Upper lobe of left lung (tissue), 4 donors: ENCODE results near the gene MRPS33.

Experiments used
- POLR2A ChIP-seq, 4 donors: fragments of 450-650 bp; IDR thresholded peaks; one replicate each; pipeline ENCODE4 v1.5.1; 2016 to 2017; ENCODE audit warnings: antibody characterized with exemption in 4 of 4, mild to moderate bottlenecking in 2 of 4
- POLR2AphosphoS5 ChIP-seq, 2 donors: sonication (generic); formaldehyde crosslinking; IDR thresholded peaks; one replicate each; pipeline ENCODE4 v1.5.1; 2017; ENCODE audit warnings: antibody characterized with exemption in 2 of 2
- TF ChIP-seq, protein P1 (sequence below), 6 experiments: fragments of 450-650 bp in 4 of 6; fragments of 200-600 bp in 2 of 6; sonication (generic) in 2 of 6; IDR thresholded peaks; one replicate each; pipeline ENCODE4 v1.5.1; 2016 to 2019; ENCODE audit warnings: antibody characterized with exemption in 6 of 6

- TF ChIP-seq, protein P1, sequence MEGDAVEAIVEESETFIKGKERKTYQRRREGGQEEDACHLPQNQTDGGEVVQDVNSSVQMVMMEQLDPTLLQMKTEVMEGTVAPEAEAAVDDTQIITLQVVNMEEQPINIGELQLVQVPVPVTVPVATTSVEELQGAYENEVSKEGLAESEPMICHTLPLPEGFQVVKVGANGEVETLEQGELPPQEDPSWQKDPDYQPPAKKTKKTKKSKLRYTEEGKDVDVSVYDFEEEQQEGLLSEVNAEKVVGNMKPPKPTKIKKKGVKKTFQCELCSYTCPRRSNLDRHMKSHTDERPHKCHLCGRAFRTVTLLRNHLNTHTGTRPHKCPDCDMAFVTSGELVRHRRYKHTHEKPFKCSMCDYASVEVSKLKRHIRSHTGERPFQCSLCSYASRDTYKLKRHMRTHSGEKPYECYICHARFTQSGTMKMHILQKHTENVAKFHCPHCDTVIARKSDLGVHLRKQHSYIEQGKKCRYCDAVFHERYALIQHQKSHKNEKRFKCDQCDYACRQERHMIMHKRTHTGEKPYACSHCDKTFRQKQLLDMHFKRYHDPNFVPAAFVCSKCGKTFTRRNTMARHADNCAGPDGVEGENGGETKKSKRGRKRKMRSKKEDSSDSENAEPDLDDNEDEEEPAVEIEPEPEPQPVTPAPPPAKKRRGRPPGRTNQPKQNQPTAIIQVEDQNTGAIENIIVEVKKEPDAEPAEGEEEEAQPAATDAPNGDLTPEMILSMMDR (IDR thresholded peaks at IDR 0.05): no peak
- no peak for TF ChIP-seq POLR2A (IDR thresholded peaks at IDR 0.05)
- TF ChIP-seq POLR2AphosphoS5 (IDR thresholded peaks at IDR 0.05): no peak
Observed at GRCh38 chr7:141001546-141001945, 13.2 kb downstream of the MRPS33 start.
